Vagina (tissue), 2 donors: Measurements from ENCODE around the gene HIVEP1.

ENCODE experiments used
- POLR2A ChIP-seq, 2 donors: fragments of 450-650 bp; IDR thresholded peaks; one replicate each; pipeline ENCODE4 v1.6.1; 2017; ENCODE audit warnings: antibody characterized with exemption in 2 of 2, mild to moderate bottlenecking in 2 of 2, moderate library complexity in 2 of 2
- TF ChIP-seq, protein P1 (sequence below), 3 experiments: fragments of 450-650 bp in 2 of 3; fragments of 200-600 bp in 1 of 3; sonication (generic) in 1 of 3; IDR thresholded peaks; one replicate each; pipeline ENCODE4 v1.5.1; 2017 to 2019; ENCODE audit warnings: antibody characterized with exemption in 3 of 3, mild to moderate bottlenecking in 2 of 3, moderate library complexity in 2 of 3

- TF ChIP-seq, protein P1, sequence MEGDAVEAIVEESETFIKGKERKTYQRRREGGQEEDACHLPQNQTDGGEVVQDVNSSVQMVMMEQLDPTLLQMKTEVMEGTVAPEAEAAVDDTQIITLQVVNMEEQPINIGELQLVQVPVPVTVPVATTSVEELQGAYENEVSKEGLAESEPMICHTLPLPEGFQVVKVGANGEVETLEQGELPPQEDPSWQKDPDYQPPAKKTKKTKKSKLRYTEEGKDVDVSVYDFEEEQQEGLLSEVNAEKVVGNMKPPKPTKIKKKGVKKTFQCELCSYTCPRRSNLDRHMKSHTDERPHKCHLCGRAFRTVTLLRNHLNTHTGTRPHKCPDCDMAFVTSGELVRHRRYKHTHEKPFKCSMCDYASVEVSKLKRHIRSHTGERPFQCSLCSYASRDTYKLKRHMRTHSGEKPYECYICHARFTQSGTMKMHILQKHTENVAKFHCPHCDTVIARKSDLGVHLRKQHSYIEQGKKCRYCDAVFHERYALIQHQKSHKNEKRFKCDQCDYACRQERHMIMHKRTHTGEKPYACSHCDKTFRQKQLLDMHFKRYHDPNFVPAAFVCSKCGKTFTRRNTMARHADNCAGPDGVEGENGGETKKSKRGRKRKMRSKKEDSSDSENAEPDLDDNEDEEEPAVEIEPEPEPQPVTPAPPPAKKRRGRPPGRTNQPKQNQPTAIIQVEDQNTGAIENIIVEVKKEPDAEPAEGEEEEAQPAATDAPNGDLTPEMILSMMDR (IDR thresholded peaks at IDR 0.05): no peak
- TF ChIP-seq POLR2A (IDR thresholded peaks at IDR 0.05): no peak
Observed at GRCh38 chr6:11965499-11965898, 46.6 kb upstream of the HIVEP1 start.
